ENCODE measurements around the gene PTCD2.

PTCD2 gene

DNA sequence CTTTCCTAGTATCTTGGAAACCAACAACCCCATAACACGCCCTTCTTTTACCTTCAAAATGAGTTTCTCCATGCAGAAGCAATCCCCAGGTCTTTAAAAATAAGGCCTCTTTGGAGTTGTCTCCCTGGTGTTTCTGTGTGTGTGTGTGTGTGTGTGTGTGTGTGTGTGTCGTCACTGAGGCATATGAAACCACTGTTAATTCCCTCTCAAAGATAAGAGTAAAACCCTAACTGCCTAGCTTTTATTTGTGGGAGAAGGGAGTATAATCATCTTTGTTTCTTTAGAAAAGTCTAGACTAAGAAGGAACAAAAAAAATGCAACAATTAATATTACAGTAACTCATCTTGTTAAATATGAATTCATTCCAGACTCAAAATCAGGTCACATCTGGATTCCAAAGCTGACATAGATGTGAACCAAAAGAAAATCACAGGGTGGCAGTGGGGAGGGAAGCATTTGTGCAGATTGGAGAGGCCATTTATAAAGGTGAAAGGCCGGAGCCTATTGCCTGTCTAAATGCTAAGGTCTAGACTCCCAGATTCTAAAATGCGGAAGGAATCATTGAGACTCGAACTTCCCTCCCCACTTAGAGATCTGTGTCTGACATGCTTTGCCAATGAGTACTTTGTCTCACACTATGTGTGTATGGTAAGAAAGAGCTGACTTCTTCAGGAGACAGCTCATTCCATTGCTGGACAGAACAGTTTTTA, 95.6 kb downstream of the PTCD2 start:
- no peak overlapping the region for H3K4me3 ChIP-seq (ENCODE audit: control insufficient read depth, low read depth, low read length)
- no peak for DNase-seq (ENCODE audit: low read depth)
- TF ChIP-seq, protein P1, sequence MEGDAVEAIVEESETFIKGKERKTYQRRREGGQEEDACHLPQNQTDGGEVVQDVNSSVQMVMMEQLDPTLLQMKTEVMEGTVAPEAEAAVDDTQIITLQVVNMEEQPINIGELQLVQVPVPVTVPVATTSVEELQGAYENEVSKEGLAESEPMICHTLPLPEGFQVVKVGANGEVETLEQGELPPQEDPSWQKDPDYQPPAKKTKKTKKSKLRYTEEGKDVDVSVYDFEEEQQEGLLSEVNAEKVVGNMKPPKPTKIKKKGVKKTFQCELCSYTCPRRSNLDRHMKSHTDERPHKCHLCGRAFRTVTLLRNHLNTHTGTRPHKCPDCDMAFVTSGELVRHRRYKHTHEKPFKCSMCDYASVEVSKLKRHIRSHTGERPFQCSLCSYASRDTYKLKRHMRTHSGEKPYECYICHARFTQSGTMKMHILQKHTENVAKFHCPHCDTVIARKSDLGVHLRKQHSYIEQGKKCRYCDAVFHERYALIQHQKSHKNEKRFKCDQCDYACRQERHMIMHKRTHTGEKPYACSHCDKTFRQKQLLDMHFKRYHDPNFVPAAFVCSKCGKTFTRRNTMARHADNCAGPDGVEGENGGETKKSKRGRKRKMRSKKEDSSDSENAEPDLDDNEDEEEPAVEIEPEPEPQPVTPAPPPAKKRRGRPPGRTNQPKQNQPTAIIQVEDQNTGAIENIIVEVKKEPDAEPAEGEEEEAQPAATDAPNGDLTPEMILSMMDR (conservative IDR thresholded peaks at IDR 0.05; ENCODE audit: control insufficient read depth, insufficient read depth, low read depth, low read length) = no peak

DNA sequence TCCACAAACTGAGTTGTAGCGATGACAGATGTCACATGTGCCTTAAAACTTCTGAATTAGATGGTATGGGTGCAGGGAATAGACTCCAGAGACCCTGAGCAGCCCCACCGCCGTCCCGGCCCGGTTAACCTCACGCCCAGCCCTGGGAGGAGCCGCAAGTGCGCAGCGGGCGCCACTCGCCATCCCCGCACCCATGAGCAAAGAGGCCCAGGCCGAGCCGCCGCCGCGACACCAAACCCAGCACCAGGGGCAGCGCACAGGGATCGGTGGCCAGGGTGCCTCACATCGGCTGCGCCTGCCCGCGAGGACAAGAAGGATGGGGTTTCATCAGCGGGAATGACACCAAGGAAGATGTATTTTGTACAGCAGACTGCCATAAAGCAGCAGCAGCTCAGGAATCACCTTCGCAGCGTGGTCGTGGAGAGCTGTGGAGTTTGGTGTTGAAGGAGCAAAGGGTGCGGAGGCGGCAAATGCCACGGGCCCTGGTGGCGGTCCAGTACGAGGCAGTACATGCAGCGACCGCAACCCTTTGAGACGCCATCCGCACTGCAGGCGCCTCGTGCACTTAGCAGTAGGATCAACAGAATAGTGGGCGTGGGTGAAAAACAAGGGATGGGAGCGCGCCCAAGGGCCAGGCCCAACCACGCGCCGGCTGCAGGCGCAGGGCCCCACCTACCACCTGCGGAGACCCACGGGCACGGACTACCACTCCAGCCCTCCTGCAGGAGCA, 97.3 kb downstream of the PTCD2 start:
- TF ChIP-seq, protein P1 (conservative IDR thresholded peaks at IDR 0.05; ENCODE audit: control insufficient read depth, insufficient read depth, low read depth, low read length) = no peak
- no peak for DNase-seq (ENCODE audit: low read depth)
- no peak overlapping the region for H3K4me3 ChIP-seq (ENCODE audit: control insufficient read depth, low read depth, low read length)
